ENCODE results near the gene GALNT7.

DNA sequence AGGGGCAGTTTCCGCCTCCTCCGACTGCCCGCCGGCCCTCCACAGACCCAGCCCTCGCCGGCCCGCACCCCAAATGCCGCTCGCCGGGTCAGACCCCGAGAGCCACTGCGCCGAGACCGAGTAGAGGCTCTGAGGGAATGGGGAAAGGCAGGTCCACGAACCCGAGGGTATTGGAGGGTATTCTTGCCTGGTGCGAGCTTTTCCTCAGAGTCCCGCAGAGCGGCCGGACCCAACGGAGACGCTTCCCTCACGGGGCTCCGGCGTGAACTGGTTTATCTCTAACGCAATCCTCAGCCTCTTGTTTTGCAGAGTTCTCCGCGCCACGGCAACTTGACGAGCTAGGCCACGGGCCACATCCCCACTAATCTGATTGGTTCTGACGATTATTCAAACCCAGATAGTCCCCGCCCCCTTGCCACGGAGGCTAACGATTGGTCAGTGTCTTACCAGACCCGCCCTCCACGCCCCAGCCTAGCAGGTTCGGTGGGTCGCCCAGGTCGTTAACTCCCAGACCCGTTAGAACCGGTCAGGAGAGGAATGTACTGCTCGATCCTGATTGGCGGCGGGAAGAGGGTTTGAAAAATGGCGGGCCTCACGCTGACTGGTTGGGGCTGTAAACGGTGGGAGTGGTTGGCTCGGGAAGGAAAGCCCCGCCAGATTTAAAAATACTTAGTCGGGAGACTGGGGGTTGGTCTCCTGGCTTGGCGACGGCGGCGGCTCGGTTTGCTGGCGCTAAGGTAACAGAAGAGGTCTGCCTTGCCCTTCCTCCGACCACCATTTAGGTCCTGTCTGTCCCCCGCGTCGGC is 165.7 kb downstream of the GALNT7 start, which contains the start of gene HMGB2:
- TF ChIP-seq CTCF (IDR thresholded peaks at IDR 0.05) (no peak), POLR2A (IDR thresholded peaks at IDR 0.05) (peak in 2 of 4 donors; percentile 88 to 93), POLR2AphosphoS5 (IDR thresholded peaks at IDR 0.05) (peak; percentile 82 to 99 (median 97))
